CD4-positive, alpha-beta T cell treated with Interferon gamma for 1 hour (primary cell): Measurements from ENCODE around the gene GPATCH1.
"Not testable (repeated sequence)": the region's sequence is repeated elsewhere in the genome, so short reads cannot be mapped to it uniquely, and the experiment has no call there.

Source experiments
- DNase-seq: peaks from one replicate; pipeline ENCODE4 v3.0.0-alpha.2; 2020

The GPATCH1 gene

DNA sequence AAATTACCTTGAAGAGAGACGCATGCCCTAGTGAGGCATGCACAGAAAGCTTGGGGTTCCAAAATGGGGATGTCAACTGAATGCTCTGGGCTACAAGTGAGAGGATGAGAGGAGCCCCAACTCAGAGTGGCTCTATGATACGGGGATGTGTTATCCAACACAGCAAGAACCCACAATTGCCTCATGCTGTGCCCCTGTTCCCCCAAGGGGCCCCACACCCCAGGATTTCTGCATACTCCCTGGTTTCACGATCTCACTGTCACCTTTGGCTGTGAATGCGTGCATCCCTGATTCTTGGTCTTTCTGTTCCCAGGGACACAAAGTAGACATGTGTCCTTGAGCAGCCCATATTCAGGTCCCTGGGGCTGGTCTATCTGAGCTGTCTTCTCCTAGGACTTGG lies 80.2 kb downstream of the GPATCH1 start:
- no peak for DNase-seq

DNA sequence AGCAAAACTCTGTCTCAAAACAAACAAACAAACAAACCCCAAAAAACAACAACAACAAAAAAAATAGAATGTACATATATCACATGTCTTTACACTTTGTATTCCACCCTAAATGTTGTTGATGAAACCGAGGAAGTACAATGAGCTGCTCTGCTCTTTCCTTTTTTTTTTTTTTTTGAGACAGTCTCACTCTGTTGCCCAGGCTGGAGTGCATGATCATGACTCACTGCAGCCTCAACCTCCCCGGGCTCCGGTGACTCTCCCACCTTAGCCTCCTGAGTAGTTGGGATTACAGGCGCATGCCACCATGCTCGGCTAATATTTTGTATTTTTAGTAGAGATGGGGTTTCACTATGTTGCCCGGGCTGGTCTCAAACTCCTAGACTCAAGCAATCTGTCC lies 82.5 kb downstream of the GPATCH1 start:
- DNase-seq: no peak

DNA sequence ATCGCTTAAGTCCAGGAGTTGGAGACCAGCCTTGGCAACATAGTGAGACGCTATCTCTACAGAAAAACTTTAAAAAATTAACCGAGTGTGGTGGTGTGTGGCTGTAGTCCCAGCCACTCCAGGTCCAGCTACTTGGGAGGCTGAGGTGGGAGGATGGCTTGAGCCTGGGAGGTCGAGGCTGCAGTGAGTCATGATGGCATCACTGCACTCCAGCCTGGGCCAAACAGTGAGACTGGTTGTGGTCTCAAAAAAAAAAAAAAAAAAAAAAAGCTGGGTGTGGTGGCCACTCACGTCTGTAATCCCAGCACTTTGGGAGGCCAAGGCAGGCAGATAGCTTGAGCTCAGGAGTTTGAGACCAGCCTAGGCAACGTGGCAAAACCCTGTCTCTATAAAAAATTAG lies 85.1 kb downstream of the GPATCH1 start:
- not testable (repeated sequence) for DNase-seq

DNA sequence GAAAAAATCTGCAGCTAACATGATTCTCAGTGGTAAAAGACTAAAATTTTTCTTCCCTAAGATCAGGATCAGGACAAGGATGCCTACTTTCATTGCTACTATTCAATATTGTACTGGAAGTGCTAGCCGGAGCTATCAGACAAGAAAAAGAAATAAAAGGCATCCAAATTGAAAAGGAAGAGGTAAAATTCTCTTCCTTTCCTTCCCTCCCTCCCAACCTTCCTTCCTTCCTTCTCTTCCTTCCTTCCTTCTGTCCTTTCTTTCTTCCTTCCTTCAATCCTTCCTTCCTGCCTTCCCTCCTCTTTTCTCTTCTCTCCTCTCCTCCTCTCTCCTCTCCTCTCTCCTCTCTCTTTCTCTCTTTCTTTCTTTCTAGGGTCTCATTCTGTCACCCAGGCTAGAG lies 86.5 kb downstream of the GPATCH1 start:
- DNase-seq: no peak

DNA sequence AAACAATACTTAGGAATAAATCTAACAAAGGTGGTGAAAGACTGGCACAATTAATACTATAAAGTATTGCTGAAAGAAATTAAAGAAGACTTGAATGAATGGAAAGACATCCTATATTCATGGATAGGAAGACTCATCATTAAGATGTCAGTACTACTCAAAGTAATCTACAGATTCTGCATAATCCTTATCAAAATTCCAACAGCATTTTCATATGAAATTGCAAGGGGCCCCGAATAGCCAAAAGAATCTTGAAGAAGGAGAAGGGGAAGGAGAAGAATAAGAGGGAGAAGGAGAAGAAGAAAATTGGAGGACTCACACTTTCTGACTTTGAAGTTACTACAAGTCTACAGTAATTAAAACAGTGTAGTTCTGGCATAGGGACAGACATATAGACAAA lies 87.5 kb downstream of the GPATCH1 start:
- no peak for DNase-seq

DNA sequence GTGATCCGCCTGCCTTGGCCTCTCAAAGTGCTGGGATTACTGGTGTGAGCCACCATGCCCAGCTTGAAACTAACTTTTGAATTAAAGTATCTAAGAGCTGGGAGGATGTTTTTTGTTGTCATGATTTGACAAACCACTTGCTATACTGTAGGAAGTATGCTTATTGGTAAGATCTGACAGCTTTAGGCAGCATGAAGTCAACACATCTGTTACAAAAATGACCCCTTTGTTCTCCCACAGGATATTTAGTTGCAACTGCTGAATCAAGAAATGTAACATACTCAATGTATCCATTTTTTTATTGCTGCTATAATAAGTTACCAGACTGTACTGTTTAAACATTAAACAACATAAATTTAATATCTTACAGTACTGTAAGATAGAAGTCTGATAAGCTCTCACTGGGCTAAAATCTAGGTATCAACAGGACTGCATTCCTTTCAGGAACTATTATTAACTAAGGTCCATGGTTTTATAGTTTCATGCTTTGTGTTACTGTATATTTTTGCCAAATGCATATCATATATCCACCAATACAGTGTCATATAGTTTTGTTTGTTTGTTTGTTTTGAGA lies 90.3 kb downstream of the GPATCH1 start:
- DNase-seq: no peak

DNA sequence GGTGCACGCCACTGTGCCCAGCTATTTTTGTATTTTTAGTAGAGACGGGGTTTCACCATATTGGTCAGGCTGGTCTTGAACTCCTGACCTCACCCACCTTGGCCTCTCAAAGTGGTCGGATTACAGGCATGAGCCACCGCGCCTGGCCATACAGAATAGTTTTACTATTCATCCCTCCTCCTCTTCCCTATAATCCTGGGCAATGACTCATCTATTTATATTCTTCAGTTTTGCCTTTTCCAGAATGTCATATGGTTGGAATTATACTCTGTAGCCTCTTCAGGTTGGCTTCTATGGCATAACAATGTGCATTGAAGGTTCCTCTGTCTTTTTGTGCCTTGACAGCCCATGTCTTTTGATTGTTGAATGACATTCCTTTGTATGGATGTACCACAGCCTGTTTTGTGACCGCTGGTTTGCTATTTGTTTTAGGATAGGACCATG lies 91.0 kb downstream of the GPATCH1 start:
- no peak for DNase-seq

DNA sequence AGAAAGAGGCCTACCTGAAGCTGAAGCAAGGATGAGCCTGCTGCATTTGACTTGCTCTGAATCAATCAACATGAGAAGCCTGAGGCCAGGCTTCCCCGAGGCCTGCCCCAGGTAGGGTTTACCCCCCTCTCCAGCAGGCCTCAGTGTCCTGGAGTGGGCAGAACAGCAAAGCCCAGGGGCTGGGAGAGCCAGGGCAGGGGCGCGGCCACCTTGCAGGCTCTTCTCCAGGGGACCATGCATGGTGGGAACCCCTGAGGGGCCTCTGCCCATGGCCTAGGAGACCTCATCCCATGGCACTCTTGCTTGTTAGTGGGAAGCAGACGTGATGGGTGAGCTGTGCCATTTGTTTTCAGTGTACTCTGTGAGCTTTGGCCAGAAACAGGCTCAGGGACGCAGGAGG lies 93.2 kb downstream of the GPATCH1 start:
- DNase-seq: no peak

- DNase-seq: no peak
These were observed 94.3 kb downstream of the GPATCH1 start for GRCh38 chr19:33175156-33175782.

DNA sequence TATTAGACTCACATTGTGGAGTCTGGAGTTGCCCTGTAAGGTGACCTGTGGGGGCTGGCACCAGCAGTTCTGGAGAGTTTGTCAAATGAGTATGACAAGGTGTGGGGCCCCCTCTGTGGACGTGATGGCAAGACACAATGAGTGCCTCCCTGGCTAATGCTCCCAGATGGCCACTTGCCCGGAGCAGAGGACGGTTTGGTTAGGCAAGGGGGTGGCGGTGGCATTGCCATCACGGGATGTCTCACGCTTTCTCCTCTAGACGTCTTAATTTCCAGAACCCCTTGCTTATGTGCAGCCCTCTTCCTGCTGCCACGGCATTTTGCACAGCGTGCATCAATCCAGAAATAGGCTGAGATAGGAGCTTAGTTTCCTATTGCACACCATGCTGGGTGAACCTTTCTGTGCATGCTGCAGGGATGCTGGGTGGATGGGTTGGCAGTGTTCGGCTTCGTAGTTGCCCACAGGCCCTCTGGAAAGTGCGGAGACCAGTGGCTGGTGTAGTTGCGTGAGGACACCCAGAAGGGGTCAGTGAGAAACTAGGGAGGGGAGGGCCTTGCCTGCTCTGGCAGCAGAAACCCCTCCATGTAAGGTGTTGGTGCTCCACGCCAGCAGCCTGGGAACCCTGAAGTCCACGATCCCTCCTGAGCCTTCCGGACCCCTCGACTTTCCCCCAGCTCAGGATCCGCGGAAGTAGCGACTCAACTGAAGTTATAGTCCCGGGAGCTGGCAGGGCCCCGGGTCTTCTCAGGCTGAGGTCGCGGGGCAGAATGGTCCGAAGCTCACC lies 95.1 kb downstream of the GPATCH1 start:
- no peak for DNase-seq

DNA sequence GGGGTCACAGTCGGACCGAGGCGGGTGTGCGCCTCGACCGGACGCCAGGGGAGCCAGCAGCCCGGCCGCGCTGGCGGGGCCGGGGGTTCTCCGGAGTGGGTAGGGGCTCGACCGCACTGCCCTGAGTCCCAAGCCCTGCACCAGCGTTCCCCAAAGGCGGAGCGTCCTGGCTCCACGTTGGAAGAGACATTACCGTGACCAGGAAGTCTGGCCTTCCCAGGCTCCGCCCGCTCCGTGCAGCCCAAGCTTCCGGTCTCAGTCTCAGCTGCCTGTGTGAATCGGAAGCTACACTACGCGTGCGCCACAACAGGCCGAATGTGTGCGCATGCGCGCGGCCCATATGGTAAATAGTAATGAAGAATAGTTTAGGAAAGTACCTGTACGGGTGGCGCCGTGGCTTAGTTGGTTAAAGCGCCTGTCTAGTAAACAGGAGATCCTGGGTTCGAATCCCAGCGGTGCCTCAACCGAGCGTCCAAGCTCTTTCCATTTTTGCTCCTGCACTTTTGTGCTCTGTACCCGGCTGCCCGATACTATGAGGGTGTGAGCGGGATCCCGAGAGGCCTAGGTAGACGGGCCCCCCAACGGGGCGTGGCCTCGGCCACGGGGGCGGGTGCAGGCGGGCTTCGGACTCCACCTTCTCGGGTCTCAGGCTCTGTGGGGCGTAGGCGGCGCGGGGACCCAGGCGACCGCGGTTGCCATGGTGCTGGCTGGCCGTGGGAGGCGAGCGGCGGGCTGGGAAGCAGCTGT lies 95.9 kb downstream of the GPATCH1 start:
- peak; percentile 97 for DNase-seq

- DNase-seq: peak; percentile 85
These were observed 96.5 kb downstream of the GPATCH1 start for GRCh38 chr19:33177417-33177979.
